ENCODE results near the gene SPATA31D4. TPM values are rescaled to one million over a fixed set of nuclear protein-coding genes. Genes with fewer than 3 reads are reported as not detected.

The SPATA31D4 gene
- total RNA-seq, 1 donor from 2014 or later: not detected

DNA sequence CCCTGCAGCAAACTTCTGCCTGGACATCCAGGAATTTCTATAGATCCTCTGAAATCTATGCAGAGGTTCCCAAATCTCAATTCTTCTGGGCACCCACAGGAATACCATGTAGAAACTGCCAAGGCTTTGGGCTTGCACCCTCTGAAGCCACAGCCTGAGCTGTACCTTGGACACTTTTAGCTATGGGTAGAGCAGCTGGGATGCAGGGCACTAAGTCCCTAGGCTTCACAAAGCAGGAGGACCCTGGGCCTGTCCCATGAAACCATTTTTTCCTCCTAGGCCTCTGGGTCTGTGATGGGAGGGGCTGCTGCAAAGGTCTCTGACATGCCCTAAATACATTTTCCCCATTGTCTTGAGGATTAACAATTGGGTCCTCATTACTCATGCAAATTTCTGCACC is 27.4 kb downstream of the SPATA31D4 start:
- DNase-seq (ENCODE audit: low spot score): no peak
- intact Hi-C loops (cut with DNase I): no loop called here

DNA sequence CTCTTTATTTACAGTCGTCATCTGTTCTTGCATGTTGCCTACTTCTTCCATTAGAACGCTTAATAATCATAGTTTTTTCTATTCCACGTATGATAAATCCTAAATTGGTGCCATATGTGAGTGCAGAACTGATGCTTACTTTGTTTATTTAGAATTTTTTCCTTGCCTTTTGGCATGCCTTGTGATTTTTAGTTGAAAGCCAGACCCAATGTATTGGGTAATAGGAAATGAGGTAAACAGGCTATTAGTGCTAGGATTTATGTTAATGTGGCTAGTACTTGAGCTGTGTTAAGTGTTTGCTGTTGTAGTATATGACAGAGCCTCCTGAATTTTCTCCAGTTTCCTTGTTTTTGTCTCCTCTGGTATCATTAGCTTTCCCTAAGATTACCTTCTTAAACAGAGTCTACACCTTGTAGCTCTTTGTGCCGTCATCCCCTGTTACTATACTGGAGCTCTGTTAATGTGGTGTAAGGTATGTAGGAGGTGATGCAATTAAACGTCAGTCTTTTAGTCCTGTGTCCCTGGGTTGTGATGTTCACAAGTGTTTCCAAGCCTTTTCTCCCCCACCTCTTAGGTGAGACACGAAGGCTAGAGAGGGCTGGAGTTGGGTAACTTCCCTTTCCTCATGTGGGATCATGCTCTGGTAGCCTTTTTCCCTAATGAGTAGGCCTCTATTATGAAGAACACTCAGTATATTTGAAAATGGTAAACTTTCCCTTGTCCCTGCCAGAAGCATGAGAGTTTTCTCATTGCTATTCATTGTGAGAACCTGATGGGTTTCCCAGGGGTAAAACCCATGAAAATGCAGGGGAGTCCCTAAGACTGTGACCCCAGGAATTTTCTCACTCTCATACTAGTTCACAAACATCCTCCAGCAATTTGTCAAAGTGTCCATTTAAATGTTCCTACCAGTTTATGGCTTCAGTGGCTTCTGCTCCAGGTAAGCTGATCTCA is 36.3 kb downstream of the SPATA31D4 start:
- intact Hi-C loops (cut with DNase I): no loop called here
- DNase-seq (ENCODE audit: low spot score): no peak

DNA sequence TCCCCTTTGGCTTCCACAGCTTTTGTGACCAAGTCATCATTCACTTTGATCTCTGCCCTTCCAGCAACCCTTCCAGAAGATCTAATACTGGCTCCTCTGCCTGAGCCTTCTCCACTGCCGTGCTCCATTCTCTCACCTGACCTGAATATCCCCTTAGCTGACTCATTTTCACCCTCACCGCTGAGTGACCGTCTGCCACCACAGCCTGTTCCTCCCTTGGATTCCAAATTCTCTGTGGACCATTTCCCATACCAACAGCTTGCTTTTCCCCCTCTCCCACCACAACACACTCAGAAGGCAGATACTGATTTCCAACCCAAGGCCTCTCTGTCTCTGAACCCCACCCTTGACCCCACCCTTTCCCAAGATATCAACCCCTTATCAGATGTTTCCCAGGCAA is 39.8 kb downstream of the SPATA31D4 start:
- DNase-seq (ENCODE audit: low spot score): no peak
- intact Hi-C loops (cut with DNase I): no loop called here

DNA sequence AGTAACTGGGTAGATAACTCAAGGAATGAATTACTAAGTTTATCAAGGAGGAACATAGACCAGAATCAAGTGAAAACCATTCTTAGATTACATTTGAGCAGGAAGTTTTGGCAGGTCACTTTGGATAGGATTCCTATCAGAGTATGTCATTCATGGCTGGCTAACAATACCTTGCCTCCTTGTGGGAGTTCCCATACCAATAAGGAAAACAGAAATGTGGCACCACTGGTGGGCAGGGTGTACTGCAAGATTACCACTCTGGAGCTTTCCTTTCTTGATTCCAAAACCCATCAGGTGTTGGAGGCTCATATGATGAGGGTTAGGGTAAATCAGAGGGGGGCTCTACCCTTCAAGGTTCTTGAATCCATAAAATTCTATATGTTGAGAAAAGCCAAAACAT is 41.7 kb downstream of the SPATA31D4 start:
- intact Hi-C loops (cut with DNase I): no loop called here
- DNase-seq (ENCODE audit: low spot score): no peak

DNA sequence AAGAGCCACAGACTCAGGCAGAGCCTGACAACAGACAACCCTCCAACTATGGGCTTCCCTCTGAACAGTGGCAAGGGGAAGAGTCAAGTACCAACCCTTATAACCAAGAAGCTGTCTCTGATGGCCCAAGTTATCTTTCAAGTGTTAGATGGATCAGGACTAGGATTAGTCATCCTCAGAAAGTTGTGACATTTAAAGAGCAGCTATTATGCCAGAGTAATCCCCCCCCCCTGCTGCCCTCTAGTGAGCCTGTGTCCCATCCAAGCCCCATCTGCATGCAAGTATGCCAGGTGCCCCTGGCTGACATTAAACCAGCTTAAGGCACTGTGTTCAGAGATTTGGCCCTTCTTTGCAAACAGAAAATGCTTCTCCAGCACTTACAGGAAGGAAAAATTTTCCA is 43.5 kb downstream of the SPATA31D4 start:
- intact Hi-C loops (cut with DNase I): no loop called here
- DNase-seq (ENCODE audit: low spot score): no peak

DNA sequence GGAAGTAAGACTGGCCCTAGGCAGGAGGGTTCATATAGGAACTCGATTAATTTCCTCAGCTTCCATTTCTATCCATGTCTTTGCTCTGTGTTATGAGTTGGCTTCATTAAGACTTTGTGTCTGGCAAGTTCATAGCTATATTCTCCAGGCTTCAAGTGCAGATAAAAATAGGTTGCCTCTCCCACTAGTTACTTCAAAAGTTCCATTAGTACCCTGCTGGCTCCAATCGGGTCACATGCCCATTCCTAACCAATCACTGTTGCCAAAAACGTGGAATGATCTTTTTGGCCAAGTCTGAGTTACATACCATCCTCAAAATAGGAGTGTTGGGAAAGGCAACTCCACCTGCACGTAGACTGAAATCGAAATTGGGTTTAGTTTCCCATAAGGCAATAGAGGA is 46.5 kb downstream of the SPATA31D4 start:
- intact Hi-C loops (cut with DNase I): no loop called here
- no peak for DNase-seq (ENCODE audit: low spot score)

DNA sequence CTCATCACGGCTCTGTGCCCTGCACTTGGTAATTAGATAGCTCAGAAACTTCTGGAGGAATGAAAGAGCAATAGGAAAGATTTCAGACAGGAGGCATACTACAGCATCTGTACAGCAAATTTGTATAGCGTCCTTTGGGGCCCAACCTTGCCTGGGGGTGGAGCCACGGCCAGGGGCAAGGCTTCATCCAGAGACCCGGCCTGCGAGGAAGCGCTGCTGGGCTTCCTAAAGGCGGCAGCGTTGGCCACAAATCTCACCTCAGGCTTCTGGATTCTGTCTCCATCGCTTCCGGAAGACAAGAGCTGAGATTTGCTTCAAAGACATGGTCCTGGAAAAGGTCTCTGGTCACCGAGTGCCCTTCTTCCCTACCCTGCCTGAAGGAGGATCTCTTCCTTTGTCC is 48.1 kb downstream of the SPATA31D4 start:
- intact Hi-C loops (cut with DNase I): no loop called here
- DNase-seq (ENCODE audit: low spot score): no peak

DNA sequence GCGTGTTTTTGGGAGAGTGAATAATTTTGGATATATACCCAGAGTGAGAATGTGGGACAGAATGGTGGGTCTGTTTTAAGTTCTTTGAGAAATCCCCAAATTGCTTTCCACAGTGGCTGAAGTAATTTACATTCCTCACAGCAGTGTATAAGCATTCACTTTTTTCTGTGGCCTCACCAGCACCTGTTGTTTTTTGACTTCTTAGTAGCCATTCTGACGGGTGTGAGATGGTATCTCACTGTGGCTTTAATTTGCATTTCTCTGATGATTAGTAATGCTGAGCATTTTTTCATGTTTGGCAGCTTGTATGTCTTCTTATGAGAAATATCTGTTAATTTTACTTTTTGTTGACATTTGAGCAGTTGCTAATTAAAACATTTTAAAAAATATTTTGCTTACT is 51.0 kb downstream of the SPATA31D4 start:
- intact Hi-C loops (cut with DNase I): no loop called here
- DNase-seq (ENCODE audit: low spot score): no peak

DNA sequence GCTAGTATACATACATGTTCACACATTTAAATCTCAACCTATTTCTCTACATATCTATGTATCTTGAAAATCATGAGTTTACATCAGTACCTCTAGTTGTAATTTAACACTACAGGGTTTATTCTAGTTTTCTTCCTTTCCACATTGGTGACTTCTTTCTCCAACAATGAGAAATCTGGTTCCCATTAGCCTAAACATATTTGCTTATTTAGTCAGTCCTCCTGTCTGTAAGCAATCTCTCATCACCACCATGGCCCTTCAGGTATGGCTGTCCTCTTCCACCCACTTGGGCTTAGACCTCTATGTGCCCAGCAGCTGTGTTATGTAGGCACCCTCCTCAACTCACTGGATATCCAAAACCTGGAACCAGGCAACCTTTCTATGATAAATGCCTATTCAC is 52.3 kb downstream of the SPATA31D4 start:
- no peak for DNase-seq (ENCODE audit: low spot score)
- intact Hi-C loops (cut with DNase I): no loop called here

DNA sequence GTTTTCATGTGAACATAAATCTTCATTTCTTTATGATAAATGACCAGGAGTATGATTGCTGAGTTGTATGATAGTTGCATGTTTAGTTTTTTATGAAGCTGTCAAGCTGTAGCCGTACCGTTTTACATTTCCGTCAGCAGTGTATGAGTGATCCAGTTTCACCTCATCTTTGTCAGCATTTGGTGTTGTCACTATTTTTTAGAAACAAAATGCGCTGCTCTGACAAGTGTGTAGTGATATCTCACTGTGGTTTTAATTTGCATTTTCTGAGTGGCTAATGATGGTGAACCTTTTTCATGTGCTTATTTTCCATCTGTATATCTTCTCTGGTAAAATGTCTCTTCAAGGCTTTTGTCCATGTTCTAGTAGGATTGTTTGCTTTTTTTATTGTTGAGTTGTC is 53.7 kb downstream of the SPATA31D4 start:
- DNase-seq (ENCODE audit: low spot score): no peak
- intact Hi-C loops (cut with DNase I): no loop called here

Other genes starting within 250 kb of the SPATA31D4 start
- 9.8 TPM for gene TLE1, start 238.9 kb upstream of the SPATA31D4 start, total RNA-seq
- not detected for gene SPATA31D3, start 15.1 kb downstream of the SPATA31D4 start, total RNA-seq
- gene SPATA31D1, start 60.3 kb downstream of the SPATA31D4 start, total RNA-seq: not detected